ENCODE measurements around the gene OSBPL2. TPM values are rescaled to one million over a fixed set of nuclear protein-coding genes. Genes with fewer than 3 reads are reported as not detected.

The OSBPL2 gene
- total and polyA plus RNA-seq, 2 experiments from 2014 or later: 22.2 to 27.9 TPM

GRCh38 chr20:62317167-62317655 is 78.9 kb downstream of the OSBPL2 start:
- WGBS, 2 experiments (ENCODE audit: low coverage in 1 of 2, low lambda C conversion rate in 2 of 2, missing lambda C conversion rate in 2 of 2): 72 to 88% methylated on average over 12 to 18 of the region's 18 CpGs
- no peak overlapping the region for H2AFZ ChIP-seq
- H3K4me1 ChIP-seq (ENCODE audit: insufficient read depth): no peaks in the 10 kb centered on the region
- no peaks in the 10 kb centered on the region for H3F3A ChIP-seq (ENCODE audit: insufficient read depth)
- no peak overlapping the region for H3K9ac ChIP-seq
- in situ Hi-C loops (cut with MboI): no loop called here
- H3K4me3 ChIP-seq: no peak overlapping the region
- H3K9me3 ChIP-seq (ENCODE audit: low read depth): no peaks in the 10 kb centered on the region
- TF ChIP-seq EZH2phosphoT487 (IDR thresholded peaks at IDR 0.05; ENCODE audit: insufficient read depth, low read depth): no peak
- no peak overlapping the region for H3K27ac ChIP-seq
- no peaks in the 10 kb centered on the region for H3K27me3 ChIP-seq (replicated peaks; ENCODE audit: insufficient read depth)
- H3K4me2 ChIP-seq (ENCODE audit: unreplicated experiment): no peak overlapping the region
- DNase-seq: no peak
- H3K79me2 ChIP-seq (ENCODE audit: insufficient read depth): no peaks in the 10 kb centered on the region
- H4K20me1 ChIP-seq (ENCODE audit: insufficient read depth): no peaks in the 10 kb centered on the region
- no peaks in the 10 kb centered on the region for H3K36me3 ChIP-seq (ENCODE audit: low read depth)
- H3K9me2 ChIP-seq (ENCODE audit: insufficient read depth): no peaks in the 10 kb centered on the region

GRCh38 chr20:62318400-62319345 is 80.4 kb downstream of the OSBPL2 start:
- in situ Hi-C loops (cut with MboI): no loop called here
- H3K9me3 ChIP-seq (ENCODE audit: low read depth): no peaks in the 10 kb centered on the region
- H2AFZ ChIP-seq: no peak overlapping the region
- no peaks in the 10 kb centered on the region for H3K36me3 ChIP-seq (ENCODE audit: low read depth)
- no peak overlapping the region for H3K27ac ChIP-seq
- no peak overlapping the region for H3K9ac ChIP-seq
- H3K4me1 ChIP-seq (ENCODE audit: insufficient read depth): no peaks in the 10 kb centered on the region
- H3K79me2 ChIP-seq (ENCODE audit: insufficient read depth): no peaks in the 10 kb centered on the region
- TF ChIP-seq EZH2phosphoT487 (IDR thresholded peaks at IDR 0.05; ENCODE audit: insufficient read depth, low read depth) (no peak), EZH2 (IDR thresholded peaks at IDR 0.05; ENCODE audit: insufficient read depth, poor library complexity, severe bottlenecking) (no peak)
- H3K9me2 ChIP-seq (ENCODE audit: insufficient read depth): no peaks in the 10 kb centered on the region
- peak; percentile 58 for DNase-seq
- no peak overlapping the region for H3K4me2 ChIP-seq (ENCODE audit: unreplicated experiment)
- H3F3A ChIP-seq (ENCODE audit: insufficient read depth): no peaks in the 10 kb centered on the region
- H3K4me3 ChIP-seq: no peak overlapping the region
- H4K20me1 ChIP-seq (ENCODE audit: insufficient read depth): no peaks in the 10 kb centered on the region
- WGBS, 2 experiments (ENCODE audit: low coverage in 1 of 2, low lambda C conversion rate in 2 of 2, missing lambda C conversion rate in 2 of 2): 56 to 65% methylated on average over 31 to 33 of the region's 36 CpGs
- H3K27me3 ChIP-seq (replicated peaks; ENCODE audit: insufficient read depth): no peaks in the 10 kb centered on the region

- H3K4me1 ChIP-seq (ENCODE audit: insufficient read depth): no peaks in the 10 kb centered on the region
Observed at GRCh38 chr20:62319346-62319909, 81.1 kb downstream of the OSBPL2 start.

DNA sequence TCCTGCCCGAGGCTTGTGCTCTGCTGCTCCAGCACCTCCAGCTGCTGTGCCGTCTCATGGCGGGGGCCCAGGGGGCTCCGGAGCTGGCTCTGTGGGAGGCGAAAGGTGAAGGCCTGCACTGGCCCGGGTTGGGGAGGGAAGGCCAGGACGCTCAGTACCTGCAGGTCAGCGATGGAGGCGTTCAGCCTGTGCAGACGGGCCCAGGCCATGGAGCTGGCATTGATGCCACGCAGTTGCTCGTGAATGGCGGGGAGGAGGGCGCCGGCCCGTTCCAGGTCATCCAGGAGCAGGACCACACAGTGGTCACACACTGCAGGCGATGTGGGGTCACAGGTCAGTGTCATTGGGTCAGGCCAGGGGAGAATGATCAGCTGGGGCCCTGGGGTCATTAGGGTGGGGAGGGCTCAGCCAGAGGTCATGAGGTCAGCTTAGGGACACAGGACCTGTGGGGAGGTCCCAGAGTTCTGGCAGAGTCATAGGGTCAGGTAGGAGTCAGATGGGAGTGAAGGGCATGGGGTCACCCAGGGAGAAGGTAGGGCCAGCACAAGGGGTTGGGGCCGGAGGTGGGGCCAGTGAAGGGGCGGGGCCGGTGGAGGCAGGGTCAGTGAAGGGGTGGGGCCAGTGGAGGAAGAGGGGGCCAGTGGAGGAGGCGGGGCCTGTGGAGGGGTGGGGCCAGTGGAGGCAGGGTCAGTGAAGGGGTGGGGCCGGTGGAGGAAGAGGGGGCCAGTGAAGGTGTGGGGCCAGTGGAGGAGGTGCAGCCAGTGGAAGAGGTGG is 82.4 kb downstream of the OSBPL2 start:
- H3K9me2 ChIP-seq (ENCODE audit: insufficient read depth): no peaks in the 10 kb centered on the region
- no peak for TF ChIP-seq EZH2 (IDR thresholded peaks at IDR 0.05; ENCODE audit: insufficient read depth, poor library complexity, severe bottlenecking)
- TF ChIP-seq EZH2phosphoT487 (IDR thresholded peaks at IDR 0.05; ENCODE audit: insufficient read depth, low read depth): no peak
- no peak overlapping the region for H3K4me3 ChIP-seq
- no peaks in the 10 kb centered on the region for H4K20me1 ChIP-seq (ENCODE audit: insufficient read depth)
- H3K9ac ChIP-seq: no peak overlapping the region
- no peaks in the 10 kb centered on the region for H3K4me1 ChIP-seq (ENCODE audit: insufficient read depth)
- H2AFZ ChIP-seq: no peak overlapping the region
- 91 to 92% methylated on average over 20 to 22 of the region's 22 CpGs for WGBS, 2 experiments (ENCODE audit: low coverage in 1 of 2, low lambda C conversion rate in 2 of 2, missing lambda C conversion rate in 2 of 2)
- H3K9me3 ChIP-seq (ENCODE audit: low read depth): no peaks in the 10 kb centered on the region
- DNase-seq: peak; percentile 19
- H3F3A ChIP-seq (ENCODE audit: insufficient read depth): no peaks in the 10 kb centered on the region
- in situ Hi-C loops (cut with MboI): no loop called here
- H3K27ac ChIP-seq: no peak overlapping the region
- H3K79me2 ChIP-seq (ENCODE audit: insufficient read depth): no peaks in the 10 kb centered on the region
- no peaks in the 10 kb centered on the region for H3K27me3 ChIP-seq (replicated peaks; ENCODE audit: insufficient read depth)
- H3K36me3 ChIP-seq (ENCODE audit: low read depth): no peaks in the 10 kb centered on the region
- no peak overlapping the region for H3K4me2 ChIP-seq (ENCODE audit: unreplicated experiment)

More at GRCh38 chr20:62319346-62319909, 81.1 kb downstream of the OSBPL2 start:
- Histone ChIP-seq H2AFZ (no peak overlapping the region), H3K4me2 (ENCODE audit: unreplicated experiment) (no peak overlapping the region), H3K36me3 (ENCODE audit: low read depth) (no peaks in the 10 kb centered on the region), H3F3A (ENCODE audit: insufficient read depth) (no peaks in the 10 kb centered on the region), H3K4me3 (no peak overlapping the region), H4K20me1 (ENCODE audit: insufficient read depth) (no peaks in the 10 kb centered on the region), H3K9ac (no peak overlapping the region), H3K79me2 (ENCODE audit: insufficient read depth) (no peaks in the 10 kb centered on the region), H3K9me2 (ENCODE audit: insufficient read depth) (no peaks in the 10 kb centered on the region), H3K27me3 (replicated peaks; ENCODE audit: insufficient read depth) (no peaks in the 10 kb centered on the region), H3K27ac (no peak overlapping the region), H3K9me3 (ENCODE audit: low read depth) (no peaks in the 10 kb centered on the region)
- WGBS, 2 experiments (ENCODE audit: low coverage in 1 of 2, low lambda C conversion rate in 2 of 2, missing lambda C conversion rate in 2 of 2): 18 to 23% methylated on average over 21 to 29 of the region's 29 CpGs
- in situ Hi-C loops (cut with MboI): no loop called here
- DNase-seq: peak; percentile 28
- no peak for TF ChIP-seq EZH2 (IDR thresholded peaks at IDR 0.05; ENCODE audit: insufficient read depth, poor library complexity, severe bottlenecking)
- no peak for TF ChIP-seq EZH2phosphoT487 (IDR thresholded peaks at IDR 0.05; ENCODE audit: insufficient read depth, low read depth)
